HFFc6 (cell line): Measurements from ENCODE around the gene RASSF5. TPM values are rescaled to one million over a fixed set of nuclear protein-coding genes. Genes with fewer than 3 reads are reported as not detected.

Experiments used
- DNase-seq: peaks from one replicate; pipeline ENCODE4 v3.0.0-alpha.2; 2018
- H3K27ac Mint-ChIP-seq: 2 replicates; pipeline ENCODE4 v1.8.0; 2020; ENCODE audit warnings: mild to moderate bottlenecking, mixed read lengths
- H3K27me3 Mint-ChIP-seq: 2 replicates; pipeline ENCODE4 v1.8.0; 2021; ENCODE audit warnings: mild to moderate bottlenecking, moderate library complexity, mixed read lengths; ENCODE audit not compliant: insufficient read depth
- H3K36me3 Mint-ChIP-seq: 2 replicates; pipeline ENCODE4 v1.8.0; 2021; ENCODE audit warnings: low read depth, mixed read lengths
- H3K4me1 Mint-ChIP-seq: 2 replicates; pipeline ENCODE4 v1.8.0; 2020; ENCODE audit warnings: low read depth, mixed read lengths
- H3K4me3 Mint-ChIP-seq: 2 replicates; pipeline ENCODE4 v1.8.0; 2020; ENCODE audit warnings: mild to moderate bottlenecking, moderate library complexity, mixed read lengths
- H3K9me3 Mint-ChIP-seq: 2 replicates; pipeline ENCODE4 v1.8.0; 2020; ENCODE audit warnings: mild to moderate bottlenecking, mixed read lengths
- total RNA-seq, 6 experiments: library from RNA; stranded (reverse); fragmentation: NEBNext Ultra II Directional; extraction: Animal tissue kit (Norgen Biotek cat#: 25700); gene quantifications; 2 replicates in 1 of 6; 3 replicates in 5 of 6; pipeline ENCODE4 v1.2.3, GENCODE V29; 2021
- TF ChIP-seq, protein P1 (sequence below): fragments of 200-600 bp; sonication (generic); IDR thresholded peaks from 2 replicates; pipeline ENCODE4 v1.5.0; 2021; ENCODE audit warnings: antibody characterized with exemption, mild to moderate bottlenecking

RASSF5 gene
- total RNA-seq, 6 experiments from 2014 or later, result 0.52 to 1.1 (median 0.82) TPM

DNA sequence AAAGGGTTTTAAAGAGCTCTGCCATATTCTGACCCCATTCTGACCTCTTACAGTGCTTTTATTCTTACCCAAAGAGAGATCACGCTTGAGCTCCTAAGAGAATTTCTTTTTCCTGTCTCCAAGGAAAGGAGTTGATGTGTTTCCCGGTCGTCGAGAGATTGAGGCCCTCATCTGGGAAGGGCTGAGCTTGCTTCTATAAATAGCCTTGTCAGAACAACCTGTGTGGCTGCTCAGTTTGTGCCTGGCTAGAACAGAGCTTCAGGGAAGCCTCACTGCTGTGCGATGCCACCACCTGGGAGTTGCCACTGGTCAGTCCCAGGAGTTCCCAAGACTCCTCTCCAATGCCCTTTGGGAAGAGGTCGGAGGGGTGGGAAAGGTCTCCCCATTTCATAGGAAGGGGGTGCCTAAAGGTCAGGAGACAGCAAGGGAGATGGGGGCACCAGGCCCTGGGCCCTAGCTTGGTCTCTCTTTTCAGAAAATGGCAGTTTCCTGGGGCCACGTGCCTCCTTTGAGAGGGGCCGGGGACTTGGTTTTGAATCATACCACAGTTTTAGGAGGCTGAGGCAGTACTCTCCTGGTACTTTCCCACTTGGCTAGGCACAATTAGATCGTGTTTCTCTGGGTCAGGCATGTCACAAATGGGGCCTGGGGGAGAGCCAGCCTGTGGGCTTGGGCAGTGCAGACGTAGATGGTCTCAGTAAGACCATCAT lies 52.8 kb downstream of the RASSF5 start:
- TF ChIP-seq, protein P1, sequence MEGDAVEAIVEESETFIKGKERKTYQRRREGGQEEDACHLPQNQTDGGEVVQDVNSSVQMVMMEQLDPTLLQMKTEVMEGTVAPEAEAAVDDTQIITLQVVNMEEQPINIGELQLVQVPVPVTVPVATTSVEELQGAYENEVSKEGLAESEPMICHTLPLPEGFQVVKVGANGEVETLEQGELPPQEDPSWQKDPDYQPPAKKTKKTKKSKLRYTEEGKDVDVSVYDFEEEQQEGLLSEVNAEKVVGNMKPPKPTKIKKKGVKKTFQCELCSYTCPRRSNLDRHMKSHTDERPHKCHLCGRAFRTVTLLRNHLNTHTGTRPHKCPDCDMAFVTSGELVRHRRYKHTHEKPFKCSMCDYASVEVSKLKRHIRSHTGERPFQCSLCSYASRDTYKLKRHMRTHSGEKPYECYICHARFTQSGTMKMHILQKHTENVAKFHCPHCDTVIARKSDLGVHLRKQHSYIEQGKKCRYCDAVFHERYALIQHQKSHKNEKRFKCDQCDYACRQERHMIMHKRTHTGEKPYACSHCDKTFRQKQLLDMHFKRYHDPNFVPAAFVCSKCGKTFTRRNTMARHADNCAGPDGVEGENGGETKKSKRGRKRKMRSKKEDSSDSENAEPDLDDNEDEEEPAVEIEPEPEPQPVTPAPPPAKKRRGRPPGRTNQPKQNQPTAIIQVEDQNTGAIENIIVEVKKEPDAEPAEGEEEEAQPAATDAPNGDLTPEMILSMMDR, result no peak
- Mint-ChIP-seq H3K36me3 (no peaks in the 10 kb centered on the region), H3K4me3 (no peak overlapping the region), H3K4me1 (peaks cover 20% of the 10 kb centered on the region), H3K9me3 (no peaks in the 10 kb centered on the region), H3K27me3 (peaks cover 10% of the 10 kb centered on the region), H3K27ac (no peak overlapping the region)
- DNase-seq, result no peak

DNA sequence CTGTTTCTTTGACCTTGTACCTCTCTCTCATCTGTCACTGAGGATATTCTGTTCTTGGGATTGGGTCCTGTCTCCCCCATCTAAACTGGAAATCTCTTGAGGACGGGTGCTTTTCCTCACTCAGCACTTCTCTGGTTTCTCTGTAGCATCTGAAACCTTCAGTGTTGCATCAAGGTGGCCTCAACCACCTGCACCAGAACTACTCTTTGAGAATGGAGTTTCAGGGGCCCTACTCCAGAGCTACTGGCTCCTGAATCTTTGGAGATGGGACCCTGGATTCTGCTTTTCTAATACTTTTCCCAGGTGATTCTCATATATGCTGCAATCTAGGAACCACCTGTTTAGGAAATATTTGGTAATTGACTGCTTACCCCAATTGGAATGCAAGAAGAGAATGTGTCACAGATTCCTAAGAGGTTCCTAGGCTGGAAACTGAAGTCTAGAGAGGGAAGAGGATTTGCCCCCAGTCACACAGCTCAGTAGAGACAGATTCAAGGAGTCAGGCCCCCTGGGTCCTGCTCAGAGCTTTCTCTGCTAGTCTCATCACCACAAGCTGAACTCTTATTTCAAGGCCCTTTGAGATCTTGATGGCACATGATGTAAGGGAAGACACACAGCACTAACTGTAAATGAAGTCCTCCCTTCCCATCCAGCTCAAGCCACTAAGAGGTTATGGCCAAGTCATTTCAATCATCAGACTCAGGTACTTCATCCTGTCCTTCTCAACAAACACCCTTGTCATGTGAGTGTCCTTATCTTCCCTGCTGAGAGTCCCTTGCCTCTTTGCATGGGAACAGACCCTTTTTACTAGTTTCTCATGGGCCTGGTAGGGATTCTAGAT lies 56.3 kb downstream of the RASSF5 start:
- H3K27me3 Mint-ChIP-seq, result peaks cover 10% of the 10 kb centered on the region
- TF ChIP-seq, protein P1, result no peak
- H3K4me1 Mint-ChIP-seq, result peaks cover 8% of the 10 kb centered on the region; the same call in 1 of the 2 replicates
- H3K36me3 Mint-ChIP-seq, result no peaks in the 10 kb centered on the region
- no peaks in the 10 kb centered on the region for H3K9me3 Mint-ChIP-seq
- no peak overlapping the region for H3K4me3 Mint-ChIP-seq
- DNase-seq, result no peak
- no peak overlapping the region for H3K27ac Mint-ChIP-seq

DNA sequence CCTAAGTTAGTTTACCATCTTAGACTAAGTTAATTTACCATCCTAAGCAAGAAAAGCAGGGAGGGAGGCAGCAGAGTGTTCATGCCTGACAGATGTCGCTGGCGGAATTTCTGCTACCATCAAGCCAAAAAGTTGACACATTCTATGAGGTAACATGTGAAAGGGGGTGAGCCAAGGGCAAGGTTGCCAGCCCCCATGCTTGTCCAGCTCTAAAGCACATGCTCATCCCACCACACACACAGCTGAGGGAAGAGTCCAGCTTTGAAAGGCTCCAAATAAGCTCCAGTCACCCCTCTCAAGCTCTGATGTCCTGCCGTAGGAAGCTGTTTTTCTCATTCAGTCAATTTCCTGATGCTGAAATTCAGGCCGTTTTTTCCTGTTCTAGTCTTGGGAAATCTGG lies 58.7 kb downstream of the RASSF5 start:
- no peaks in the 10 kb centered on the region for H3K36me3 Mint-ChIP-seq
- no peak overlapping the region for H3K27ac Mint-ChIP-seq
- H3K27me3 Mint-ChIP-seq, result peaks cover 12% of the 10 kb centered on the region
- TF ChIP-seq, protein P1, result no peak
- no peaks in the 10 kb centered on the region for H3K9me3 Mint-ChIP-seq
- H3K4me1 Mint-ChIP-seq, result peaks cover 11% of the 10 kb centered on the region; the same call in 1 of the 2 replicates
- H3K4me3 Mint-ChIP-seq, result no peak overlapping the region
- no peak for DNase-seq

DNA sequence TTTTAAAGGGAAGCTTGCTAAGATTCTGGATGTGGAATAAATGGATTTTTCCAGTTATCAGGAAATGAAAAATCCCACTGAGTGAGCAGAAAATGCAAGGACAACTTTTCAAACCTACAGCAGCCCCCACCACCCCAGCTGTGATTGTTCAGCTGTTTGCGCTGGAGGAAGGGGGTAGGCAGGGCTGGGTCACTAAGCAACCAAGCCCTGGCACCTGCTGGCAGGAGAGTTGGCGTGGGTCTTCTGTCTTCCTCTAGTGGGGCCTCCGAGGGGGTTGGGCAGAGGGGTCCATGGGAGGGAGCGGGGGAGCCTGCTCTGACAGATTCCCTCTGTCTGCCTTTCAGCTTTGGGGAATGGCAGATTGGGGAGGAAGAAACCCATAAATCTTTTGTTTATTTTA lies 59.7 kb downstream of the RASSF5 start:
- H3K36me3 Mint-ChIP-seq, result no peaks in the 10 kb centered on the region
- H3K27me3 Mint-ChIP-seq, result peaks cover 16% of the 10 kb centered on the region
- TF ChIP-seq, protein P1, result no peak
- H3K4me1 Mint-ChIP-seq, result peaks cover 11% of the 10 kb centered on the region; the same call in 1 of the 2 replicates
- no peak overlapping the region for H3K4me3 Mint-ChIP-seq
- H3K27ac Mint-ChIP-seq, result no peak overlapping the region
- no peaks in the 10 kb centered on the region for H3K9me3 Mint-ChIP-seq
- DNase-seq, result no peak

DNA sequence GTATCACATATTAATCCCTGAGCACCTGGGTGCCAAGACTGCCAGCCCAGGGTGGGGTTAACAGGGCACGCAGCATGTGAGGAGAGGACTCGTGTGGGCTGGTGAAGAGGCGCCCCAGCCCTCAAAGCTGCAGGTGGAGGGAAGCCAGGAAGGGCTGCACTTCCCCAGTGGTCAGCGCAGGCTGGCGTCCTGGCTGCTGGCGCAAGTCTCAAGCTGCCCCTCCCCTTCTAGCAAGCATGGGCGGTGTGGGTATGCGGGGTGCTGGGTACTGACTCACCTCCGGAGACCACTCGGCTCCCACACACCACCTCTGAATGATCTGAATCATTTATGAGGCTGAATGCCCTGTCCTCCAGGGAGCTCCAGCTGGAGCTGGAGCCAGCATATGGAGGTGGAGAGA lies 60.9 kb downstream of the RASSF5 start:
- Mint-ChIP-seq H3K9me3 (no peaks in the 10 kb centered on the region), H3K27ac (no peak overlapping the region), H3K27me3 (peaks cover 22% of the 10 kb centered on the region), H3K4me3 (no peak overlapping the region), H3K36me3 (no peaks in the 10 kb centered on the region), H3K4me1 (peaks cover 11% of the 10 kb centered on the region; the same call in 1 of the 2 replicates)
- TF ChIP-seq, protein P1, result no peak
- DNase-seq, result no peak
